GM18870 (cell line): ENCODE results near the gene KANTR.

Source experiments
- ATAC-seq: cut with Tn5 transposase; IDR thresholded peaks from one replicate; pipeline ENCODE4 v1.9.1; 2021; ENCODE audit warnings: moderate library complexity; ENCODE audit not compliant: unreplicated experiment

Gene KANTR

GRCh38 chrX:53080628-53081580 is 13.0 kb upstream of the KANTR start:
- no peak for ATAC-seq

GRCh38 chrX:53081925-53082772 is 11.8 kb upstream of the KANTR start, which contains the start of gene TSPYL2:
Gene TSPYL2, plus strand, starts transcription at chrX:53082367. Its CDS starts 132 bp downstream, at chrX:53082499.
- peak; percentile 88 for ATAC-seq

- ATAC-seq = no peak
Measured at GRCh38 chrX:53082773-53083616, 10.9 kb upstream of the KANTR start.

GRCh38 chrX:53084043-53084570 is 9.8 kb upstream of the KANTR start:
- no peak for ATAC-seq

- ATAC-seq = no peak
Measured at GRCh38 chrX:53084863-53085262, 9.1 kb upstream of the KANTR start.

- ATAC-seq = no peak
Measured at GRCh38 chrX:53085661-53086229, 8.2 kb upstream of the KANTR start.

GRCh38 chrX:53086464-53086863 is 7.5 kb upstream of the KANTR start:
- ATAC-seq = no peak

GRCh38 chrX:53087388-53087831 is 6.5 kb upstream of the KANTR start:
- no peak for ATAC-seq

- no peak for ATAC-seq
Measured at GRCh38 chrX:53088136-53088974, 5.6 kb upstream of the KANTR start.

- ATAC-seq = no peak
Measured at GRCh38 chrX:53089224-53089842, 4.6 kb upstream of the KANTR start.

GRCh38 chrX:53089925-53090324 is 4.0 kb upstream of the KANTR start:
- ATAC-seq = no peak

- ATAC-seq = no peak
Measured at GRCh38 chrX:53091354-53091753, 2.6 kb upstream of the KANTR start.

GRCh38 chrX:53093177-53093655 is 726 bp upstream of the KANTR start:
- no peak for ATAC-seq

GRCh38 chrX:53094582-53094905 is 602 bp downstream of the KANTR start:
- no peak for ATAC-seq

GRCh38 chrX:53095796-53096195 is 1.9 kb downstream of the KANTR start:
- ATAC-seq = no peak

- no peak for ATAC-seq
Measured at GRCh38 chrX:53114864-53115549, 21.1 kb downstream of the KANTR start.

GRCh38 chrX:53115550-53115874 is 21.6 kb downstream of the KANTR start:
- no peak for ATAC-seq

GRCh38 chrX:53116101-53116500 is 22.2 kb downstream of the KANTR start:
- no peak for ATAC-seq
